GM12865 (cell line): ENCODE data around the gene CARD16.

Source experiments
- DNase-seq: peaks from one replicate; pipeline ENCODE4 v3.0.0; 2010; ENCODE audit warnings: low read depth
- H3K4me3 ChIP-seq: 2 replicates; pipeline ENCODE4 v1.5.1; 2011; ENCODE audit warnings: mild to moderate bottlenecking, low read depth, low read length, control low read depth
- CTCF ChIP-seq: IDR thresholded peaks from 2 replicates; pipeline ENCODE4 v1.5.1; 2011; ENCODE audit warnings: low read length, control low read depth, low read depth, inconsistent platforms; ENCODE audit not compliant: insufficient read depth; ENCODE audit errors: missing control alignments

Gene CARD16

GRCh38 chr11:105003151-105003550 is 42.0 kb downstream of the CARD16 start:
- H3K4me3 ChIP-seq: no peak overlapping the region
- TF ChIP-seq CTCF: no peak
- no peak for DNase-seq

GRCh38 chr11:105000797-105001196 is 44.3 kb downstream of the CARD16 start:
- TF ChIP-seq CTCF: peak; percentile 83
- H3K4me3 ChIP-seq: no peak overlapping the region
- peak; percentile 57 for DNase-seq

GRCh38 chr11:105000167-105000566 is 45.0 kb downstream of the CARD16 start:
- DNase-seq: peak; percentile 19
- no peak overlapping the region for H3K4me3 ChIP-seq
- peak; percentile 8 for TF ChIP-seq CTCF

- no peak for DNase-seq
- TF ChIP-seq CTCF: no peak
- no peak overlapping the region for H3K4me3 ChIP-seq
Measured at GRCh38 chr11:104999721-105000120, 45.4 kb downstream of the CARD16 start.

GRCh38 chr11:104997288-104997687 is 47.8 kb downstream of the CARD16 start:
- DNase-seq: no peak
- no peak for TF ChIP-seq CTCF
- H3K4me3 ChIP-seq: no peak overlapping the region

GRCh38 chr11:104995001-104995408 is 50.1 kb downstream of the CARD16 start:
- no peak overlapping the region for H3K4me3 ChIP-seq
- TF ChIP-seq CTCF: no peak
- DNase-seq: no peak

- TF ChIP-seq CTCF: no peak
- no peak for DNase-seq
Measured at GRCh38 chr11:104992781-104993180, 52.4 kb downstream of the CARD16 start.

More at GRCh38 chr11:104992781-104993180, 52.4 kb downstream of the CARD16 start:
- H3K4me3 ChIP-seq: no peak overlapping the region
